Activated CD4-positive, alpha-beta T cell treated with anti-CD3 and anti-CD28 coated beads for 36 hours (primary cell): ENCODE data around the gene GRIA4. TPM values are rescaled to one million over a fixed set of nuclear protein-coding genes. Genes with fewer than 3 reads are reported as not detected.

Experiments used
- ATAC-seq: fragments of 200-7000 bp; cut with Tn5 transposase; one replicate; pipeline ENCODE4 v1.10.0; 2021; ENCODE audit warnings: mild to moderate bottlenecking, moderate library complexity
- CTCF ChIA-PET: fragments of 350-600 bp; sonication (Branson Sonifier 250); formaldehyde crosslinking; loops from one replicate; lab custom pipeline; 2021; ENCODE audit warnings: antibody characterized with exemption; lab: Charles Lee
- POLR2A ChIA-PET: fragments of 350-600 bp; sonication (Branson Sonifier 250); formaldehyde crosslinking; loops from one replicate; lab custom pipeline; 2021; ENCODE audit warnings: antibody characterized with exemption, inconsistent platforms; lab: Charles Lee
- DNase-seq: peaks from one replicate; pipeline ENCODE4 v3.0.0-alpha.2; 2020
- H3K27ac Mint-ChIP-seq: one replicate; pipeline ENCODE4 v1.8.0; 2021; ENCODE audit warnings: mixed read lengths
- H3K27me3 Mint-ChIP-seq: one replicate; pipeline ENCODE4 v1.8.0; 2021; ENCODE audit warnings: mixed read lengths
- H3K36me3 Mint-ChIP-seq: one replicate; pipeline ENCODE4 v1.8.0; 2021; ENCODE audit warnings: low read depth, mixed read lengths
- H3K4me1 Mint-ChIP-seq: one replicate; pipeline ENCODE4 v1.8.0; 2021; ENCODE audit warnings: mixed read lengths
- H3K4me3 Mint-ChIP-seq: one replicate; pipeline ENCODE4 v1.8.0; 2021; ENCODE audit warnings: mild to moderate bottlenecking, moderate library complexity, mixed read lengths
- H3K9me3 Mint-ChIP-seq: one replicate; pipeline ENCODE4 v1.8.0; 2021; ENCODE audit warnings: low read depth, mixed read lengths
- intact Hi-C, 2 experiments: fragments of 100-400 bp; cut with DNase I in 1 of 2; cut with micrococcal nuclease in 1 of 2; formaldehyde crosslinking; loops; one replicate each; pipeline versions ENCODE4 v1.14.2 to v1.15.1; 2022 to 2024; cut with DNase I, micrococcal nuclease
- total RNA-seq, 2 experiments: library from RNA; stranded (reverse); gene quantifications; one replicate each; pipeline ENCODE4 v1.2.3, GENCODE V29; 2021

Gene GRIA4
- total RNA-seq, 2 experiments from 2014 or later: not detected

DNA sequence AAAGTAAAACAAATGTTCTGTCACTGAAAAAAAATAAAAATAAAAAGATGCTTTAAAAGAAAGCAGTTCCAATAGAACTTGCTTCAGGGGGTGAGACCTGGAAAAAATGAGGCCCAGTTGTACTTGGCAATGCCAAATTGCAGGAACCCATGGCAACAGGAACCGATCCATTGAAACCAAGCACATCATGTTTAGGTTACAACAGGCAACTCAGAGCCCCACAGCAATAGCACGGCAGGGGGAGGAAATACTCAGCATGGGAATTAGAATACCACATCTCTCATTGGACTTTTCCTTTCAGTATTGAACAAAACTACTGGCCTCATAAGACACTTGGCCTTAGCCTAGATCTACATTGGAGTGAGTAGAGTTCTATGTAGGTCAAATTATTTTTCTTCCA lies 327.9 kb downstream of the GRIA4 start:
- H3K27ac Mint-ChIP-seq: no peak overlapping the region
- DNase-seq (no peak), ATAC-seq (no peak)
- H3K36me3 Mint-ChIP-seq: no peaks in the 10 kb centered on the region
- H3K27me3 Mint-ChIP-seq: no peaks in the 10 kb centered on the region
- no peak overlapping the region for H3K4me3 Mint-ChIP-seq
- POLR2A ChIA-PET: no interaction called here
- H3K4me1 Mint-ChIP-seq: no peaks in the 10 kb centered on the region
- H3K9me3 Mint-ChIP-seq: no peaks in the 10 kb centered on the region
- CTCF ChIA-PET: no interaction called here
- intact Hi-C loops: no loop called here

DNA sequence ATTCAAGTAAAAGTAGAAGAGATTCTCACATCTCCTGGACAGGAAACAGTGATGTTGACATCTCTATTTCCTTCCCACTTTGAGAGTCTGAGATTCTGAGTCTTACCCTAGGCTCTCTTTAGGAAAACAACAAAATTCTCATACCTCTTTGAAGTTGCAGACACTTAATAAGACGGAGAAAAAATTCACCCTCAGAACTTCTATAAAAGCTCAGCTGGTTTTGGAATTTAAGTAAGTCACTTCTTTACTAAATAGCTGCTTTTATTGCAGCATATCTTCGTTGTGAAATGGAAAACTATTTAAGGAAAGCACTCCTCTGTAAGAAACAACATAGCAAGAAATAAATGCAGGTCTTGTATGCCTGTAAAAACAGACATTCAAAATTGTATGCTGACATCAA lies 333.0 kb downstream of the GRIA4 start:
- ChIA-PET CTCF (no interaction called here), POLR2A (no interaction called here)
- H3K4me1 Mint-ChIP-seq: no peaks in the 10 kb centered on the region
- no peaks in the 10 kb centered on the region for H3K27me3 Mint-ChIP-seq
- no peak for ATAC-seq
- H3K36me3 Mint-ChIP-seq: no peaks in the 10 kb centered on the region
- intact Hi-C loops: no loop called here
- no peak overlapping the region for H3K27ac Mint-ChIP-seq
- H3K9me3 Mint-ChIP-seq: no peaks in the 10 kb centered on the region
- no peak for DNase-seq
- H3K4me3 Mint-ChIP-seq: no peak overlapping the region

DNA sequence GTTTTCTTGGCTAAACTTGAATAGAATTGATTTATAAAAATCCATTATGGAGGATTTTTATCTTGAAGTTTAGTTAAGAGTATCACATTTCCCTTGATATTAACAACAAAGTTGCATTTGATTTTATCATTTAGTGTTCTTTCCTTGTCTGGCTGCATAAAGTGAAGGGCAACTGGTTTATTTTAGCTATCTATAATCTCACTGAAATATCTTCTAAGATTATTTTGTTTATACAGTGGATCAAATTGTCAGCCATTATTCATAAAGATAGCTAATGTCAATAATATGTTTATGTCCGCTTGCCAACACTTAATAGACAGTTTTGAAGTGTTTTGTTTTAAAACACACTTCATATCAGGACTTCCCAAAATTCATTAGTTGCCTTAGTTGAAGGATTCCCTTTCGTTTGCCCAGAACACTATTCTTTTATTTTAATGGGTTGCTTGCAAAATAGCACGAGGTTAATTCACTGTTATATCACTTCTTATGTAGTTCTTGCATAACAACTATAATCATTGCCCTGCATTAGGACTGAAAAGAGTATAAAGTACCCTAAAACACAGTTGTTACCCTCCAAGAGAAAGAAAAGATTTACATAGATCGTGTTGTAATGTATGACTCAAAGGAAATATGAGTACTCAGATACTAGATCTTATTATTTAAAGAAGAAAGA lies 339.2 kb downstream of the GRIA4 start:
- H3K4me3 Mint-ChIP-seq: no peak overlapping the region
- H3K4me1 Mint-ChIP-seq: no peaks in the 10 kb centered on the region
- CTCF ChIA-PET: interaction anchor here (0.6 kb wide), 1 partner anchor 8 kb away, joined by 3 read pairs; no protein-coding TSS in a partner anchor

DNA sequence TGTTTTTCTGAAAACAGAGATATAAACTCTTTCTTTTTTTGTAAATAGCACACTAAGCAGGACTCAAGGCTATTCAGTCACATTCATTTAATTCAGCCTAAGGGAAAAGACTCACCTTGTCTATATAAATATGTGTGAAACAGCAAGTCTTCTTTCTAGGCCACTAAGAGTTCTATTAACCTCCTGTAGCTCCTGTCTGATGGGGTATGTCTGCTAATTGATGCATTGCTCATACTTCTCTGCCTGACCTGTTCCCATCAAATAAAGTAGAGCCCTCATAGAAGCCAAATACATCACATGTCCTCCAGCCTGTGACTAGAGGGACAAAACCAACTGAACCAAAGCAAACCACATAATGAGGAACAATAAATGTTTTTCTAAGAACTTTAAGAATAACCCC lies 344.0 kb downstream of the GRIA4 start:
- no peaks in the 10 kb centered on the region for H3K36me3 Mint-ChIP-seq
- H3K27me3 Mint-ChIP-seq: no peaks in the 10 kb centered on the region
- peaks cover 5% of the 10 kb centered on the region for H3K9me3 Mint-ChIP-seq
- no peaks in the 10 kb centered on the region for H3K4me1 Mint-ChIP-seq
- ATAC-seq: no peak
- no peak overlapping the region for H3K27ac Mint-ChIP-seq
- ChIA-PET CTCF (no interaction called here), POLR2A (no interaction called here)
- intact Hi-C loops: no loop called here
- H3K4me3 Mint-ChIP-seq: no peak overlapping the region
- no peak for DNase-seq

More for the DNA sequence above, 339.2 kb downstream of the GRIA4 start:
- intact Hi-C loops: no loop called here
- POLR2A ChIA-PET: no interaction called here
- Mint-ChIP-seq H3K27me3 (no peaks in the 10 kb centered on the region), H3K36me3 (no peaks in the 10 kb centered on the region), H3K9me3 (no peaks in the 10 kb centered on the region), H3K27ac (no peak overlapping the region)
- ATAC-seq (no peak), DNase-seq (no peak)

DNA sequence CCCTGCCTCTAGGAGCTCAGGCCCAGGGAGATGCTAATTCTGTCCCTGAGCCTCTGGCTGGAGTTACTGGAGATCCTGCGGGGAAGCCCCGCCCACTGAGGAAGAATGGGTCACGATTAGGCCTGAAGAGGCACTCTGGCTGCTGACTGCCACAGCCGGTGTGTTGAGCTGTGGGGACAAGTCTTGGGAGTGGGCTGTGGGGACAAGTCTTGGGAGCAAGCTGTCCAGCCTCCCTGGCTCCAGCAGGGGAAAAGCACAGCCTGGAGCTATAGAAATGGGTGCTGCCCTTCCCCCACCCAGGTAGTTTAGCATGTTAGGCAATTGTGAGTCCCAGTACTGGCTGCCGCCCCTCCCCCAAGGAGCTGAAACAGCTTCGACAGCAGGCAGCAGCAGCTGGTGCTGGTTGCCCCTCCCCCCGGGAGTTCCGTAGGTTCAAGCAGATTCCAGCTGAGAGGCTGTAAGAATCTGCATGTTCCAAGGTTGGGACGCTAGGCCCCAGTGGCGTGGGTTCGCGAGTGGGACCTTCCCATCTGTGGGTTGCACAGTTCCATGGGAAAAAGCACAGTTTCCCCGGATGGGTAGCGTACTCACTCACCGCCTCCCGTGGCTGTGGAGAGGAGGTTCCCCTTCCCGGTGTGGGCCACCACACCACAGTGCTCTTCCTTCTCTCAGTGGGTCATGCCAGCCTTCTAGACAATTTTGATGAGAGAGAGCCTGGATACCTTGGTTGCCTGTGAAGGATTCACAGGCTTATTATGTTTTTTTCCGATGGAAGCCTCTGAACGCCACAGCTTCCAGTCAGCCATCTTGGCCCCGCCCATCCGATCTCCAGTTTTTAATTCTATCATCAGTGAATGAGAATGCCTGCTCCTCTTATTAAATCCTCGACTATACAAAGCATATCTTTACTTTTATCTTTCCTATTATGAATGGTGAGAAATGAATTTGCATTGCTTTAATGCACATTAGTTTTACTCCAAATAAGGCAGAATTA lies 350.7 kb downstream of the GRIA4 start:
- CTCF ChIA-PET: no interaction called here
- Mint-ChIP-seq H3K4me3 (no peak overlapping the region), H3K4me1 (no peaks in the 10 kb centered on the region), H3K36me3 (no peaks in the 10 kb centered on the region), H3K27ac (no peak overlapping the region), H3K9me3 (peaks cover 14% of the 10 kb centered on the region), H3K27me3 (no peaks in the 10 kb centered on the region)
- no peak for DNase-seq
- intact Hi-C loops: no loop called here
- ATAC-seq: no peak
- POLR2A ChIA-PET: no interaction called here

DNA sequence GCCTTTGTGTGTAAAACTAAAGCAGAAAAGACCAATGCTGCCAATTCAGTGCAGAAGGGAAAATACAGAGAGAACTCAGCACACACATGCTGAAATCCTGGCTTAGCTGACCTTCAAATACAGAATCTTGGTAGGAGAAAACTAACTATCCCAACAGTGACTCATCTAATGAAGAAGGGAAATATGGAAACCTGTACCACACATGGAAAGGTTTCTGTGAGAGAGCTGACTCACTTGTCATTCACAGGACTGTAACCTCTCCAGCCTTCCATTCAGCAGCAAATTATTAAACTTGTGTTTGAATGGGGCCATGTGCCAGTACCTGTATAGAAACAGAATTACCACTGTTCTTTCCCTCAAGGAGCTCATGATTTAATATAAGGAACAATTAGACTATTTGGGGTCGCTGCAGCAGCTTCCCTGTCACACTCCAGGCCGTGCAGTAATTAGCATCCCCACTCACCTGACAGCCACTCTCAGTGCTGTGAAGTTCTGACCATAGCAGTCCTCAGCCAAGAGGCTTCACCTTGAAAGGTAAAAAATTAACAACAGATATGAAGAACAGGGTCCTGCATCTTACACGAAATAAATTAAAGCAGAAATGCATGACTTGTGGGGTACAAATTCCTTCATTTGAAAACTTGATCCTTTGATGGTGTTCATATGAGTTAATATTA lies 358.3 kb downstream of the GRIA4 start:
- intact Hi-C loops: no loop called here
- H3K27ac Mint-ChIP-seq: no peak overlapping the region
- no peak for ATAC-seq
- ChIA-PET POLR2A (no interaction called here), CTCF (interaction anchor here (0.6 kb wide), 1 partner anchor 70 kb away, joined by 3 read pairs; no protein-coding TSS in a partner anchor)
- no peaks in the 10 kb centered on the region for H3K27me3 Mint-ChIP-seq
- no peaks in the 10 kb centered on the region for H3K4me1 Mint-ChIP-seq
- no peaks in the 10 kb centered on the region for H3K9me3 Mint-ChIP-seq
- no peak for DNase-seq
- no peaks in the 10 kb centered on the region for H3K36me3 Mint-ChIP-seq
- no peak overlapping the region for H3K4me3 Mint-ChIP-seq

DNA sequence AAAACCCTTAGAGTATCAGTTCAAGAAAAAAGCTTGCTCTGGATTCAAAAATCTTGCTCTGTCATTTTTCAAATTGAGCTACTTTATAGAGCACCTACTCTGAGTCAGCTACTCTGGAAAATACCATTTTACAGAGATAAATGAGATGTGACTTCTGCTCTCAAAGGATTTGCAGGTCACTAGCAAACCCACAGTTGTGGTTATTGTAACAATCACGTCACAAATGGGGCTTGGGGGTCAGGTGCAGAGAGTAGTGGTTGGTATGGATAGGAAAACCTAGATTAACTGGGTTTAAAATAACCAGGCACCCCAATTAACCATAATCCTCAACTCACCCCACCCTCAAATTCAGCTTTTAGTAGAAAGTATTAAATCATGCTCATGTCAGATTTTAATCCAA lies 359.9 kb downstream of the GRIA4 start:
- H3K9me3 Mint-ChIP-seq: no peaks in the 10 kb centered on the region
- ChIA-PET CTCF (interaction anchor here (0.6 to 1.5 kb wide), 2 partner anchors 17 to 1044 kb away, joined by 3 to 4 read pairs; no protein-coding TSS in a partner anchor), POLR2A (no interaction called here)
- no peak overlapping the region for H3K4me3 Mint-ChIP-seq
- no peak overlapping the region for H3K27ac Mint-ChIP-seq
- DNase-seq (no peak), ATAC-seq (no peak)
- no peaks in the 10 kb centered on the region for H3K27me3 Mint-ChIP-seq
- H3K4me1 Mint-ChIP-seq: no peaks in the 10 kb centered on the region
- no peaks in the 10 kb centered on the region for H3K36me3 Mint-ChIP-seq
- intact Hi-C loops: no loop called here

- H3K27me3 Mint-ChIP-seq: peaks cover 2% of the 10 kb centered on the region
- intact Hi-C loops: no loop called here
- no peaks in the 10 kb centered on the region for H3K9me3 Mint-ChIP-seq
- CTCF ChIA-PET: no interaction called here
- H3K4me3 Mint-ChIP-seq: no peak overlapping the region
- DNase-seq (no peak), ATAC-seq (no peak)
- H3K36me3 Mint-ChIP-seq: no peaks in the 10 kb centered on the region
- POLR2A ChIA-PET: no interaction called here
- no peaks in the 10 kb centered on the region for H3K4me1 Mint-ChIP-seq
- no peak overlapping the region for H3K27ac Mint-ChIP-seq
Observed at GRCh38 chr11:105975128-105975527, 365.3 kb downstream of the GRIA4 start.

DNA sequence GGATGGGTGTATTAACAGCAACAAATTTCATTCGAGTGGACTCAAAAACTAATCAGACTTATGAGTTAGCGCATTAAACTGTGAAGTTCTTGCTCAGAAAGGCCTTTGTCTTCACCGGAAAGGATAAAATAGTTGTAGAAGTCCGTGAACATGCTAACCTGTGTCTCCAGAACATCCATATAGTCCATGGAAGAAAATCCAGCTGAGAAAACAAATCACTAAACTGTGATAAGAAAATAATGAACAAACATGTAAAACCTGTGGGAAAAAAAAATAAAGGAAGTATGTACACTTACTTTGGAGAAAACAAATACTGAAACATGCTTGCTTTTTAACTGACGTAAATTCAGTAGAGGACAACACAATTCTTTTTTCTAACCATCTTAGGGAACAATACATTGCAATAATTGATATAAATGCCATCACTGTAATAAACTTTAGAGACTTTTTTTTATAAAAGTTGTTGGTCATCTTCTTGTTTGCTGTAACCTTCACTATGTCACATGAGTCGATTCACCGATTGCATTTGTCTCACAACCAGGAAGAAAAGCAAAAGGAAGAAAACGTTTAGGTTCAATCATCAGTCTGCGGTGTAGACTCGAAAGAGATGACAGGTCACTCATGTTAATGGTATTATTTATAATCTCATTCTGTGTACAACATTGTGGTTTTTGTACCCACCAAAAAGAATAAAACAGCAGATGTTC lies 370.3 kb downstream of the GRIA4 start:
- no peak overlapping the region for H3K4me3 Mint-ChIP-seq
- DNase-seq (no peak), ATAC-seq (no peak)
- no peaks in the 10 kb centered on the region for H3K36me3 Mint-ChIP-seq
- no peak overlapping the region for H3K27ac Mint-ChIP-seq
- H3K9me3 Mint-ChIP-seq: no peaks in the 10 kb centered on the region
- intact Hi-C loops: no loop called here
- CTCF ChIA-PET: no interaction called here
- POLR2A ChIA-PET: no interaction called here
- no peaks in the 10 kb centered on the region for H3K4me1 Mint-ChIP-seq
- H3K27me3 Mint-ChIP-seq: peaks cover 2% of the 10 kb centered on the region

- no peak for DNase-seq
- Mint-ChIP-seq H3K27ac (no peak overlapping the region), H3K9me3 (no peaks in the 10 kb centered on the region), H3K36me3 (no peaks in the 10 kb centered on the region), H3K4me3 (no peak overlapping the region), H3K27me3 (no peaks in the 10 kb centered on the region), H3K4me1 (no peaks in the 10 kb centered on the region)
- ChIA-PET CTCF (interaction anchor here (0.6 to 1.3 kb wide), 4 partner anchors 8 to 1408 kb away, joined by 3 to 4 read pairs (median 4); no protein-coding TSS in a partner anchor), POLR2A (no interaction called here)
- intact Hi-C loops: no loop called here
- ATAC-seq: no peak
Observed at GRCh38 chr11:105986554-105986953, 376.7 kb downstream of the GRIA4 start.

GRCh38 chr11:105988197-105988596 lies 378.3 kb downstream of the GRIA4 start:
- H3K4me1 Mint-ChIP-seq: no peaks in the 10 kb centered on the region
- intact Hi-C loops: no loop called here
- ChIA-PET POLR2A (no interaction called here), CTCF (interaction anchor here (0.7 kb wide), 1 partner anchor 1330 kb away, joined by 3 read pairs; no protein-coding TSS in a partner anchor)
- DNase-seq: no peak
- no peaks in the 10 kb centered on the region for H3K27me3 Mint-ChIP-seq
- no peak overlapping the region for H3K27ac Mint-ChIP-seq
- H3K36me3 Mint-ChIP-seq: peaks cover 5% of the 10 kb centered on the region
- peaks cover 3% of the 10 kb centered on the region for H3K9me3 Mint-ChIP-seq
- H3K4me3 Mint-ChIP-seq: no peak overlapping the region
- ATAC-seq: no peak
